ENCODE data around the gene KNL1. TPM values are rescaled to one million over a fixed set of nuclear protein-coding genes. Genes with fewer than 3 reads are reported as not detected.
A peak's percentile ranks its signal among the peaks of the same experiment; 100 is the strongest.

The KNL1 gene
- polyA plus RNA-seq, 2 of the 4 experiments (the other 2 are of a cell fraction) = 7.6 to 13.2 TPM

- no peak for TF ChIP-seq REST (IDR thresholded peaks at IDR 0.05)
- TF ChIP-seq CHD2 (IDR thresholded peaks at IDR 0.05; ENCODE audit: low read length, partially characterized antibody) = no peak
- no peak for TF ChIP-seq ATOH8 (CRISPR knock-in tag; IDR thresholded peaks at IDR 0.05; ENCODE audit: low read depth)
- TF ChIP-seq CTCF (IDR thresholded peaks at IDR 0.05) = no peak
- no peak for TF ChIP-seq POLR2AphosphoS2 (conservative IDR thresholded peaks at IDR 0.05; ENCODE audit: low read length)
- TF ChIP-seq CHD4 (IDR thresholded peaks at IDR 0.05; ENCODE audit: borderline replicate concordance) = no peak
- peak; percentile 96 for TF ChIP-seq USF2 (IDR thresholded peaks at IDR 0.05)
- TF ChIP-seq BCL3 (IDR thresholded peaks at IDR 0.05) = no peak
- no peak for TF ChIP-seq HOXA7 (CRISPR knock-in tag; IDR thresholded peaks at IDR 0.05)
Observed at GRCh38 chr15:40564591-40565332, 29.3 kb upstream of the KNL1 start, which contains the start of gene CCDC32 (continued).

- 19% methylated on average over 10 of the region's 20 CpGs for WGBS (ENCODE audit: missing lambda C conversion rate)
- TF ChIP-seq ZFP36 (IDR thresholded peaks at IDR 0.05; ENCODE audit: borderline replicate concordance, partially characterized antibody) (no peak), FOSL2 (IDR thresholded peaks at IDR 0.05) (no peak), FOSL2 (CRISPR knock-in tag; IDR thresholded peaks at IDR 0.05) (peak; percentile 34; the same call in 1 of the 2 replicates), EHMT2 (IDR thresholded peaks at IDR 0.05; ENCODE audit: low read depth) (no peak)
- Histone ChIP-seq H3K4me3 (peak overlapping the region; percentile 78), H3K9me3 (no peaks in the 10 kb centered on the region), H3K4me1 (peaks cover 8% of the 10 kb centered on the region), H3K4me2 (peak overlapping the region; percentile 73), H3K27ac (peak overlapping the region; percentile 63 to 82)
- ChIA-PET CTCF (interaction anchor here (0.6 to 1.9 kb wide), 6 partner anchors 8 to 415 kb away, joined by 3 to 5 read pairs (median 4); no protein-coding TSS in a partner anchor), POLR2A (interaction anchor here (0.6 to 1.5 kb wide), 3 partner anchors 23 to 442 kb away, joined by 3 to 5 read pairs (median 4); no protein-coding TSS in a partner anchor)
- peak; percentile 2 to 6; a peak in 3 of 6 replicates for ATAC-seq
- no peak for DNase-seq (ENCODE audit: low read depth in 1 of 2, low spot score in 1 of 2)
- FAIRE-seq = no peak
Observed at GRCh38 chr15:40565333-40566238, 28.5 kb upstream of the KNL1 start.

Data from A549 (cell line).